Measurements from ENCODE around the gene SUGCT.

The SUGCT gene

GRCh38 chr7:40579401-40579800 is 444.6 kb downstream of the SUGCT start:
- Histone ChIP-seq H3K27me3 (ENCODE audit: insufficient read depth, low read length, poor library complexity, severe bottlenecking) (no peaks in the 10 kb centered on the region), H3K9ac (ENCODE audit: low read depth, low read length, poor library complexity, severe bottlenecking) (no peak overlapping the region), H3K4me3 (ENCODE audit: low read length, poor library complexity, severe bottlenecking) (no peak overlapping the region), H3K9me2 (replicated peaks; ENCODE audit: low read depth, low read length) (no peaks in the 10 kb centered on the region), H3K4me2 (ENCODE audit: low read depth, low read length, poor library complexity, severe bottlenecking) (no peak overlapping the region), H4K20me1 (ENCODE audit: insufficient read depth, low read length, poor library complexity, severe bottlenecking) (no peaks in the 10 kb centered on the region), H3K79me2 (ENCODE audit: insufficient read depth, low read length) (no peaks in the 10 kb centered on the region), H3K9me3 (ENCODE audit: insufficient read depth, low read depth, low read length) (no peaks in the 10 kb centered on the region), H2AFZ (ENCODE audit: low read length) (0 out of 2 replicates have a peak overlapping the region, but pooled peaks have one; percentile 5), H3F3A (ENCODE audit: low read depth) (no peaks in the 10 kb centered on the region), H3K4me1 (ENCODE audit: insufficient read depth, low read length, poor library complexity, severe bottlenecking) (peaks cover 7% of the 10 kb centered on the region), H3K36me3 (ENCODE audit: insufficient read depth, low read length) (no peaks in the 10 kb centered on the region)
- peak; percentile 28; the same call in 1 of the 2 replicates for TF ChIP-seq CTCF (conservative IDR thresholded peaks at IDR 0.05; ENCODE audit: low read length)
- TF ChIP-seq EZH2phosphoT487 (IDR thresholded peaks at IDR 0.05; ENCODE audit: borderline replicate concordance) = no peak

- no peaks in the 10 kb centered on the region for H3K36me3 ChIP-seq (ENCODE audit: insufficient read depth, low read length)
- peaks cover 13% of the 10 kb centered on the region for H3K4me1 ChIP-seq (ENCODE audit: insufficient read depth, low read length, poor library complexity, severe bottlenecking)
- TF ChIP-seq CTCF (conservative IDR thresholded peaks at IDR 0.05; ENCODE audit: low read length) (no peak), EZH2phosphoT487 (IDR thresholded peaks at IDR 0.05; ENCODE audit: borderline replicate concordance) (no peak)
- H3K27me3 ChIP-seq (ENCODE audit: insufficient read depth, low read length, poor library complexity, severe bottlenecking) = no peaks in the 10 kb centered on the region
- no peaks in the 10 kb centered on the region for H3K79me2 ChIP-seq (ENCODE audit: insufficient read depth, low read length)
- H3K4me3 ChIP-seq (ENCODE audit: low read length, poor library complexity, severe bottlenecking) = no peak overlapping the region
- no peaks in the 10 kb centered on the region for H3K9me3 ChIP-seq (ENCODE audit: insufficient read depth, low read depth, low read length)
- H4K20me1 ChIP-seq (ENCODE audit: insufficient read depth, low read length, poor library complexity, severe bottlenecking) = no peaks in the 10 kb centered on the region
- H3K9ac ChIP-seq (ENCODE audit: low read depth, low read length, poor library complexity, severe bottlenecking) = no peak overlapping the region
- H3K9me2 ChIP-seq (replicated peaks; ENCODE audit: low read depth, low read length) = no peaks in the 10 kb centered on the region
- no peak overlapping the region for H2AFZ ChIP-seq (ENCODE audit: low read length)
- H3K4me2 ChIP-seq (ENCODE audit: low read depth, low read length, poor library complexity, severe bottlenecking) = no peak overlapping the region
- no peaks in the 10 kb centered on the region for H3F3A ChIP-seq (ENCODE audit: low read depth)
Measured at GRCh38 chr7:40580776-40581175, 446.0 kb downstream of the SUGCT start.

DNA sequence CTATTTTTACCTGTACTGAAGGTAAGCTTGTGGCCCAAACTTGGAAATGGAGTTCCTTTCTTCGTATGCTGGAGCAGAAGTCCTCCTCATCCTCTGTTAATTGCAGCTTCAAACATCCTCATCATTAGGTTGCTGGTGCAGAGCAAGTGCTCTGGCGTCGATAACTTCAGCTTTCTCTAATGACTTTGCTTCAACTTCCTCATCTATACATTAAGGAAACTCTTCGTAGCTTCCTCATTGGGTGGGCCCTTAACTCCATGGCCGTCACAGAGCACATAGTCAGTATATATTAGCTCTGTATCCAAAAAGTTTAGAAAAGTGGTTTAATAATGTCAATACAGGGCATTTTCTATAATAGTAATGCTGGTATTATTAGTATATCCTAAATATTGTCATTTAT is 447.7 kb downstream of the SUGCT start:
- Histone ChIP-seq H3F3A (ENCODE audit: low read depth) (no peaks in the 10 kb centered on the region), H3K4me1 (ENCODE audit: insufficient read depth, low read length, poor library complexity, severe bottlenecking) (peaks cover 13% of the 10 kb centered on the region), H3K4me2 (ENCODE audit: low read depth, low read length, poor library complexity, severe bottlenecking) (no peak overlapping the region), H2AFZ (ENCODE audit: low read length) (no peak overlapping the region), H3K9ac (ENCODE audit: low read depth, low read length, poor library complexity, severe bottlenecking) (no peak overlapping the region), H3K79me2 (ENCODE audit: insufficient read depth, low read length) (no peaks in the 10 kb centered on the region), H3K27me3 (ENCODE audit: insufficient read depth, low read length, poor library complexity, severe bottlenecking) (no peaks in the 10 kb centered on the region), H3K9me3 (ENCODE audit: insufficient read depth, low read depth, low read length) (no peaks in the 10 kb centered on the region), H3K36me3 (ENCODE audit: insufficient read depth, low read length) (no peaks in the 10 kb centered on the region), H3K4me3 (ENCODE audit: low read length, poor library complexity, severe bottlenecking) (no peak overlapping the region), H4K20me1 (ENCODE audit: insufficient read depth, low read length, poor library complexity, severe bottlenecking) (no peaks in the 10 kb centered on the region), H3K9me2 (replicated peaks; ENCODE audit: low read depth, low read length) (no peaks in the 10 kb centered on the region)
- TF ChIP-seq EZH2phosphoT487 (IDR thresholded peaks at IDR 0.05; ENCODE audit: borderline replicate concordance) = no peak
- no peak for TF ChIP-seq CTCF (conservative IDR thresholded peaks at IDR 0.05; ENCODE audit: low read length)
